A673 (cell line): ENCODE measurements around the gene FHIT.

Experiments
- CTCF ChIP-seq: fragments of 300-800, 200-600 bp; sonication (generic); conservative IDR thresholded peaks from 2 replicates; pipeline ENCODE4 v1.5.1; 2017; ENCODE audit warnings: low read depth, mild to moderate bottlenecking, antibody characterized with exemption, low read length, moderate library complexity, mixed read lengths
- EZH2 ChIP-seq: fragments of 200-600 bp; sonication (generic); IDR thresholded peaks from 2 replicates; pipeline ENCODE4 v1.6.1; 2017; ENCODE audit warnings: borderline replicate concordance, low read depth, mild to moderate bottlenecking, mixed read lengths, antibody characterized with exemption, low read length; ENCODE audit not compliant: poor library complexity, severe bottlenecking

GRCh38 chr3:60036803-60037202 lies 1214.4 kb downstream of the FHIT start:
- TF ChIP-seq CTCF (no peak), EZH2 (no peak)
